ENCODE data around the gene MLXIP. TPM values are rescaled to one million over a fixed set of nuclear protein-coding genes. Genes with fewer than 3 reads are reported as not detected.

MLXIP gene
- total and polyA plus RNA-seq, 9 of the 15 experiments (the other 6 are each of a cell fraction or from before 2014, with no cell fraction given), result 2.2 to 66.3 (median 18.1) TPM

DNA sequence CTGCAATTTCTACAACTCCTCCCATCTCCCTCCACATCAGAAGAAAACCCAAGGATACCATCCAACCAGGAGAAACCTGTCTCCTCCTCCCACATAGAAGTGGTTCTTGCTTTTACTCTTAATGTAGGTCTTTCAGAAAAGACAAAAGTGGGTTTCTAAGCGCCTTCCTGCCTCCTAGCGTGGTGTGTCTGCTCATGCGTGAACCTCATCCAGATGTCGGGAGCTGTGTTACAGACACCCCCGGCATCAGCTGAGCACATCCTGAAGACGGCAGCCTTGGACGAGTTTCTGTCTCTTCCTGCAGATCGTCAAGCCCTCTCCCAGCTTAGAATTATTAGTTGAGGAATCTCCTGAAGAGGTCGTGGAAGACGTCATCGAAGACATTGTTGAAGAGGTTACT is 113.9 kb downstream of the MLXIP start:
- ATAC-seq (no peak), DNase-seq (ENCODE audit: extremely low read depth in 1 of 4, low spot score in 3 of 4) (no peak), FAIRE-seq (no peak)
- in situ Hi-C loops (cut with MboI) (loop anchor here (5.0 kb wide), 1 partner anchor 150 kb away; no protein-coding TSS in a partner anchor), intact Hi-C loops (cut with micrococcal nuclease) (loop anchor here (5.0 kb wide), 1 partner anchor 35 kb away; no protein-coding TSS in a partner anchor)
- no peak overlapping the region for H3K4me2 ChIP-seq (ENCODE audit: insufficient read depth, low read length)
- H3K79me2 ChIP-seq (ENCODE audit: control insufficient read depth, insufficient read depth, low read length), result no peaks in the 10 kb centered on the region
- 69% methylated on average over 11 of the region's 11 CpGs for WGBS (ENCODE audit: insufficient coverage, low coverage, missing lambda C conversion rate)
- no peak overlapping the region for H2AFZ ChIP-seq (ENCODE audit: low read depth, low read length)
- H3K9me3 ChIP-seq (replicated peaks; ENCODE audit: control insufficient read depth, insufficient read depth, low read depth, low read length), result peaks cover 14% of the 10 kb centered on the region
- H3K27ac ChIP-seq (ENCODE audit: extremely low read depth, low read depth, low read length), result no peak overlapping the region
- ChIA-PET POLR2A (interaction anchor here (1.6 kb wide), 1 partner anchor 17 kb away, joined by 3 read pairs; no protein-coding TSS in a partner anchor), CTCF (ENCODE audit: low intra/inter-chr PET ratio) (no interaction called here)
- no peaks in the 10 kb centered on the region for H4K20me1 ChIP-seq (replicated peaks; ENCODE audit: control insufficient read depth, insufficient read depth, low read length)
- no peaks in the 10 kb centered on the region for H3K9me1 ChIP-seq (ENCODE audit: control insufficient read depth, insufficient read depth, low read length)
- H3K36me3 ChIP-seq (ENCODE audit: control insufficient read depth, insufficient read depth, low read length), result no peaks in the 10 kb centered on the region
- TF ChIP-seq ZNF644 (tag; IDR thresholded peaks at IDR 0.05; ENCODE audit: low read depth) (no peak), HNRNPL (IDR thresholded peaks at IDR 0.05; ENCODE audit: low read depth, low read length) (no peak), NCOA1 (IDR thresholded peaks at IDR 0.05; ENCODE audit: low read depth) (no peak), ATF7 (IDR thresholded peaks at IDR 0.05) (no peak), ZNF224 (CRISPR knock-in tag; IDR thresholded peaks at IDR 0.05) (no peak), HLTF (IDR thresholded peaks at IDR 0.05) (no peak), SMC3 (conservative IDR thresholded peaks at IDR 0.05; ENCODE audit: insufficient read depth, low read depth, low read length) (no peak)
- H3K9ac ChIP-seq (ENCODE audit: insufficient read depth in 1 of 2, low read depth in 2 of 2, low read length in 2 of 2), result no peak overlapping the region
- no TSS peak for BruUV-seq (replicated peaks)
- H3K4me1 ChIP-seq (replicated peaks in 1 of 2; ENCODE audit: control insufficient read depth in 2 of 2, insufficient read depth in 2 of 2, low read length in 2 of 2), result peaks cover 18 to 30% of the 10 kb centered on the region in 2 experiments
- no peak overlapping the region for H3K4me3 ChIP-seq
- H3K27me3 ChIP-seq (ENCODE audit: control insufficient read depth in 2 of 2, insufficient read depth in 2 of 2, low read length in 2 of 2), result no peaks in the 10 kb centered on the region

DNA sequence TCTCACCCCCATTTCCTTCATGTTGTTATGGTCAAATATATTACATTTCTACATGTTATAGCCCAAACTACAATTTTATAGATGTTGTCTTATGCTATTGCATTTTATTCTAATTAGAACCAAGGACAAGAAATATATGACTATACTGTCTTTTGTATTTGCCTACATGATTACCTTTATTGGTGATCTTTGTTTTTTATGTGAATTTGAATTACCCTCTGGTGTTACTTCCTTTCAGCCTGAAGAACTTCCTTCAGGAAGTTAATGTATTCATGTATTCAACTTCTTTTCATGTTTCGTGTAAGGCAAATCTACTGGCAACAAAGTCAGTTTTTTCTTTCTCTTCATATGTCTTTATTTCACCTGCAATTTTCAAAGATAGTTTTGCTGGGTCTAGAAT is 116.2 kb downstream of the MLXIP start:
- Histone ChIP-seq H3K79me2 (ENCODE audit: control insufficient read depth, insufficient read depth, low read length) (no peaks in the 10 kb centered on the region), H3K4me3 (no peak overlapping the region), H4K20me1 (replicated peaks; ENCODE audit: control insufficient read depth, insufficient read depth, low read length) (no peaks in the 10 kb centered on the region), H3K4me1 (replicated peaks in 1 of 2; ENCODE audit: control insufficient read depth in 2 of 2, insufficient read depth in 2 of 2, low read length in 2 of 2) (peaks cover 23 to 28% of the 10 kb centered on the region in 2 experiments), H2AFZ (ENCODE audit: low read depth, low read length) (no peak overlapping the region), H3K9me3 (replicated peaks; ENCODE audit: control insufficient read depth, insufficient read depth, low read depth, low read length) (peaks cover 14% of the 10 kb centered on the region), H3K9ac (ENCODE audit: insufficient read depth in 1 of 2, low read depth in 2 of 2, low read length in 2 of 2) (no peak overlapping the region), H3K36me3 (ENCODE audit: control insufficient read depth, insufficient read depth, low read length) (no peaks in the 10 kb centered on the region), H3K27me3 (ENCODE audit: control insufficient read depth in 2 of 2, insufficient read depth in 2 of 2, low read length in 2 of 2) (no peaks in the 10 kb centered on the region), H3K27ac (ENCODE audit: extremely low read depth, low read depth, low read length) (no peak overlapping the region), H3K4me2 (ENCODE audit: insufficient read depth, low read length) (no peak overlapping the region), H3K9me1 (ENCODE audit: control insufficient read depth, insufficient read depth, low read length) (no peaks in the 10 kb centered on the region)
- no TSS peak for BruUV-seq (replicated peaks)
- intact Hi-C loops (cut with micrococcal nuclease) (loop anchor here (5.0 kb wide), 1 partner anchor 38 kb away; no protein-coding TSS in a partner anchor), in situ Hi-C loops (cut with MboI) (loop anchor here (5.0 kb wide), 1 partner anchor 153 kb away; no protein-coding TSS in a partner anchor)
- TF ChIP-seq, protein P1, sequence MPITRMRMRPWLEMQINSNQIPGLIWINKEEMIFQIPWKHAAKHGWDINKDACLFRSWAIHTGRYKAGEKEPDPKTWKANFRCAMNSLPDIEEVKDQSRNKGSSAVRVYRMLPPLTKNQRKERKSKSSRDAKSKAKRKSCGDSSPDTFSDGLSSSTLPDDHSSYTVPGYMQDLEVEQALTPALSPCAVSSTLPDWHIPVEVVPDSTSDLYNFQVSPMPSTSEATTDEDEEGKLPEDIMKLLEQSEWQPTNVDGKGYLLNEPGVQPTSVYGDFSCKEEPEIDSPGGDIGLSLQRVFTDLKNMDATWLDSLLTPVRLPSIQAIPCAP (CRISPR knock-in tag; IDR thresholded peaks at IDR 0.05; ENCODE audit: borderline replicate concordance), result no peak
- TF ChIP-seq ZNF354B (CRISPR knock-in tag; IDR thresholded peaks at IDR 0.05), result no peak
- no peak for TF ChIP-seq KAT7 (CRISPR knock-in tag; IDR thresholded peaks at IDR 0.05; ENCODE audit: borderline replicate concordance)
- TF ChIP-seq, protein P2, sequence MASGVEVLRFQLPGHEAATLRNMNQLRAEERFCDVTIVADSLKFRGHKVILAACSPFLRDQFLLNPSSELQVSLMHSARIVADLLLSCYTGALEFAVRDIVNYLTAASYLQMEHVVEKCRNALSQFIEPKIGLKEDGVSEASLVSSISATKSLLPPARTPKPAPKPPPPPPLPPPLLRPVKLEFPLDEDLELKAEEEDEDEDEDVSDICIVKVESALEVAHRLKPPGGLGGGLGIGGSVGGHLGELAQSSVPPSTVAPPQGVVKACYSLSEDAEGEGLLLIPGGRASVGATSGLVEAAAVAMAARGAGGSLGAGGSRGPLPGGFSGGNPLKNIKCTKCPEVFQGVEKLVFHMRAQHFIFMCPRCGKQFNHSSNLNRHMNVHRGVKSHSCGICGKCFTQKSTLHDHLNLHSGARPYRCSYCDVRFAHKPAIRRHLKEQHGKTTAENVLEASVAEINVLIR (CRISPR knock-in tag; IDR thresholded peaks at IDR 0.05), result no peak
- TF ChIP-seq SMARCA5 (IDR thresholded peaks at IDR 0.05), result no peak
- no peak for TF ChIP-seq FOXM1 (IDR thresholded peaks at IDR 0.05; ENCODE audit: low read depth)
- TF ChIP-seq FOXM1 (CRISPR knock-in tag; IDR thresholded peaks at IDR 0.05; ENCODE audit: low read depth), result no peak
- TF ChIP-seq PURB (CRISPR knock-in tag; IDR thresholded peaks at IDR 0.05; ENCODE audit: low read depth), result no peak
- TF ChIP-seq GTF2F1 (IDR thresholded peaks at IDR 0.05; ENCODE audit: low read depth, low read length), result no peak
- no peak for TF ChIP-seq FOXA1 (IDR thresholded peaks at IDR 0.05; ENCODE audit: borderline replicate concordance)
- DNase-seq (ENCODE audit: extremely low read depth in 1 of 4, low spot score in 3 of 4) (no peak), FAIRE-seq (no peak), ATAC-seq (no peak)
- ChIA-PET CTCF (ENCODE audit: low intra/inter-chr PET ratio) (no interaction called here), POLR2A (interaction anchor here (0.6 kb wide), 1 partner anchor 50 kb away, joined by 3 read pairs; no protein-coding TSS in a partner anchor)
- WGBS (ENCODE audit: insufficient coverage, low coverage, missing lambda C conversion rate), result 67% methylated on average over 1 of the region's 1 CpG

All from K562 (cell line).